Cardiac fibroblast (primary cell): Measurements from ENCODE around the gene SART1.

Source experiments
- DNase-seq, 2 donors: peaks; one replicate each; pipeline versions ENCODE4 v3.0.0 to v3.0.0-alpha.2; 2010; ENCODE audit warnings: low read depth in 2 of 2
- H3K4me3 ChIP-seq, 2 donors: replicated peaks in 1 of 2; 1 replicate in 1 of 2; 2 replicates in 1 of 2; pipeline ENCODE4 v1.5.1; 2011; ENCODE audit warnings: low read depth in 2 of 2, low read length in 2 of 2, mild to moderate bottlenecking in 2 of 2, moderate library complexity in 1 of 2
- CTCF ChIP-seq: IDR thresholded peaks from one replicate; pipeline ENCODE4 v1.5.1; 2011; ENCODE audit warnings: low read depth, mild to moderate bottlenecking, low read length, inconsistent platforms

Gene SART1

GRCh38 chr11:65953471-65953870 lies 8.1 kb upstream of the SART1 start:
- no peak for TF ChIP-seq CTCF
- H3K4me3 ChIP-seq: no peak overlapping the region
- no peak for DNase-seq

- no peak overlapping the region for H3K4me3 ChIP-seq
- no peak for TF ChIP-seq CTCF
- DNase-seq: no peak
Measured at GRCh38 chr11:65954771-65955170, 6.8 kb upstream of the SART1 start.

- DNase-seq: no peak
- TF ChIP-seq CTCF: no peak
- no peak overlapping the region for H3K4me3 ChIP-seq
Measured at GRCh38 chr11:65958291-65958690, 3.2 kb upstream of the SART1 start.

- no peak for DNase-seq
- no peak for TF ChIP-seq CTCF
- no peak overlapping the region for H3K4me3 ChIP-seq
Measured at GRCh38 chr11:65958774-65959420, 2.6 kb upstream of the SART1 start.

GRCh38 chr11:65960824-65961266 lies 689 bp upstream of the SART1 start:
- no peak for TF ChIP-seq CTCF
- peak overlapping the region; percentile 71 to 77 for H3K4me3 ChIP-seq
- no peak for DNase-seq

- H3K4me3 ChIP-seq: peak overlapping the region; percentile 71 to 77
- DNase-seq: no peak
- TF ChIP-seq CTCF: no peak
Measured at GRCh38 chr11:65962141-65962564, 619 bp downstream of the SART1 start.

GRCh38 chr11:65964906-65965305 lies 3.4 kb downstream of the SART1 start:
- H3K4me3 ChIP-seq: no peak overlapping the region
- DNase-seq: no peak
- TF ChIP-seq CTCF: no peak
